Measurements from ENCODE around the gene GULP1.

The GULP1 gene

GRCh38 chr2:188631037-188631809 lies 339.5 kb downstream of the GULP1 start:
- TF ChIP-seq TAF1 (IDR thresholded peaks at IDR 0.05; ENCODE audit: borderline replicate concordance, insufficient read depth, low read length) (no peak), REST (IDR thresholded peaks at IDR 0.05; ENCODE audit: insufficient read depth in 1 of 2, low read depth in 2 of 2, low read length in 2 of 2) (no peak), FOXP2 (optimal IDR thresholded peaks at IDR 0.05; ENCODE audit: borderline replicate concordance, extremely low read depth, extremely low read length, insufficient read depth) (no peak), POLR2AphosphoS5 (IDR thresholded peaks at IDR 0.05; ENCODE audit: low read depth, low read length) (no peak), SIN3A (IDR thresholded peaks at IDR 0.05; ENCODE audit: borderline replicate concordance, insufficient read depth, low read length) (no peak)

GRCh38 chr2:188634656-188635055 lies 343.0 kb downstream of the GULP1 start:
- TF ChIP-seq FOXP2 (optimal IDR thresholded peaks at IDR 0.05; ENCODE audit: borderline replicate concordance, extremely low read depth, extremely low read length, insufficient read depth) (no peak), POLR2AphosphoS5 (IDR thresholded peaks at IDR 0.05; ENCODE audit: low read depth, low read length) (no peak), SIN3A (IDR thresholded peaks at IDR 0.05; ENCODE audit: borderline replicate concordance, insufficient read depth, low read length) (no peak), TAF1 (IDR thresholded peaks at IDR 0.05; ENCODE audit: borderline replicate concordance, insufficient read depth, low read length) (no peak), REST (IDR thresholded peaks at IDR 0.05; ENCODE audit: insufficient read depth in 1 of 2, low read depth in 2 of 2, low read length in 2 of 2) (no peak)
